Measurements from ENCODE around the gene GALNT10. TPM values are rescaled to one million over a fixed set of nuclear protein-coding genes. Genes with fewer than 3 reads are reported as not detected.

The GALNT10 gene
- total and polyA plus RNA-seq, 2 of the 4 experiments (the other 2 are of a cell fraction), result 46.2 to 67.0 TPM

DNA sequence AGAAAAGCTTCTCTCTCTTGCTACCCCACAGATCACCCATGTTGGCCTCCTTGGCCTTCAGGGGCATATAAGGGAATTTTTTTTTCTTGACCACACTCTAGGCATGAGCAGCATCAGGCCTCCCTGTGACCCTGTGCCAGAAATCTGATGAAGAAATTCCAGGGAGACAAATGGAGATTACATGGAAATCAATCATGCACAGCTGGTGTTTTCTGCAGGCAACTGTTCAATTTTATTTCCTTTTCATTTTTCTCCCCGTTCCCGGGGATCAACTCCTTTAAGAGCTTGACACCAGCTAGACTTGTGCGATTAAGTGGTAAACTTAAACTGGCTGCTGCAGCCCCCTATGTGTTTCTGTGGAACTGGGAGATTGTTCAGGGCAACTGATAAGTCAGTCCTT lies 59.3 kb downstream of the GALNT10 start:
- intact Hi-C loops (cut with micrococcal nuclease), result no loop called here
- dilution Hi-C loops (cut with HindIII; ENCODE audit: low sequenced_read_pairs, unreplicated experiment), result no loop called here
- Histone ChIP-seq H3K9me3 (ENCODE audit: control insufficient read depth, insufficient read depth, low read length) (no peaks in the 10 kb centered on the region), H2BK5ac (ENCODE audit: low read depth, low read length, poor library complexity, severe bottlenecking) (no peak overlapping the region), H3K4me2 (ENCODE audit: low read depth, low read length) (no peak overlapping the region), H3K27me3 (ENCODE audit: control insufficient read depth, insufficient read depth, low read length) (no peaks in the 10 kb centered on the region), H2AFZ (replicated peaks; ENCODE audit: low read length, poor library complexity) (no peak overlapping the region), H2AK9ac (replicated peaks; ENCODE audit: low read depth, low read length, poor library complexity) (no peak overlapping the region), H2BK120ac (ENCODE audit: low read depth, low read length) (no peak overlapping the region), H3K79me1 (ENCODE audit: low read depth in 1 of 2, low read length in 2 of 2) (peaks cover 28 to 34% of the 10 kb centered on the region in 2 experiments), H2BK20ac (ENCODE audit: low read depth, low read length) (no peak overlapping the region), H2BK15ac (ENCODE audit: low read depth, low read length) (no peak overlapping the region), H3K18ac (ENCODE audit: low read depth, low read length) (no peak overlapping the region), H3K4ac (ENCODE audit: low read depth, low read length) (no peak overlapping the region), H2AK5ac (ENCODE audit: low read depth, low read length) (no peak overlapping the region), H3K56ac (ENCODE audit: extremely low read depth, insufficient read depth, low read length) (no peak overlapping the region), H4K8ac (ENCODE audit: low read depth in 2 of 2, low read length in 2 of 2) (no peak overlapping the region), H3K27ac (ENCODE audit: insufficient read depth, low read length) (no peak overlapping the region), H4K91ac (ENCODE audit: insufficient read depth, low read depth, low read length) (no peak overlapping the region), H3K9me1 (ENCODE audit: insufficient read depth, low read length) (peaks cover 9% of the 10 kb centered on the region), H3K14ac (replicated peaks; ENCODE audit: low read depth, low read length) (no peak overlapping the region), H3K23ac (ENCODE audit: low read depth, low read length) (no peak overlapping the region), H3K4me1 (ENCODE audit: control insufficient read depth, insufficient read depth, low read length) (peaks cover 3% of the 10 kb centered on the region; the same call in 1 of the 2 replicates), H4K5ac (ENCODE audit: low read depth, low read length) (no peak overlapping the region), H3K9ac (ENCODE audit: low read depth, low read length) (no peak overlapping the region), H3K4me3 (ENCODE audit: insufficient read depth, low read depth, low read length) (no peak overlapping the region), H3K36me3 (ENCODE audit: control insufficient read depth, insufficient read depth, low read length) (no peaks in the 10 kb centered on the region), H4K20me1 (ENCODE audit: insufficient read depth, low read length) (peaks cover 19% of the 10 kb centered on the region)
- in situ Hi-C loops (cut with MboI; ENCODE audit: low sequenced_read_pairs), result no loop called here
- ATAC-seq (ENCODE audit: low read depth) (no peak), DNase-seq (no peak)
- TF ChIP-seq SMC3 (IDR thresholded peaks at IDR 0.05; ENCODE audit: low read depth, low read length), result no peak
- TF ChIP-seq POLR2A (IDR thresholded peaks at IDR 0.05; ENCODE audit: low read depth, low read length), result no peak
- TF ChIP-seq MAFK (IDR thresholded peaks at IDR 0.05; ENCODE audit: low read depth, low read length), result no peak
- no peak for TF ChIP-seq CHD1 (IDR thresholded peaks at IDR 0.05; ENCODE audit: low read depth, low read length)
- no peak for TF ChIP-seq MAZ (IDR thresholded peaks at IDR 0.05; ENCODE audit: borderline replicate concordance, low read depth, low read length)
- POLR2A ChIA-PET (ENCODE audit: unreplicated experiment), result no interaction called here
- no TSS peak for BruUV-seq (replicated peaks)
- CTCF ChIA-PET, result interaction anchor here (1.2 kb wide), 1 partner anchor 18 kb away, joined by 3 read pairs; no protein-coding TSS in a partner anchor
- no CpG with 5 or more reads among the region's 3 CpGs for WGBS, 2 experiments (ENCODE audit: extremely low coverage in 2 of 2, insufficient read length in 1 of 2)

All from IMR-90 (cell line).